ENCODE measurements around the gene GPR158. TPM values are rescaled to one million over a fixed set of nuclear protein-coding genes. Genes with fewer than 3 reads are reported as not detected.

Gene GPR158
- total and polyA plus RNA-seq, 9 of the 15 experiments (the other 6 are each of a cell fraction or from before 2014, with no cell fraction given), result 4.0 to 7.6 (median 5.0) TPM

DNA sequence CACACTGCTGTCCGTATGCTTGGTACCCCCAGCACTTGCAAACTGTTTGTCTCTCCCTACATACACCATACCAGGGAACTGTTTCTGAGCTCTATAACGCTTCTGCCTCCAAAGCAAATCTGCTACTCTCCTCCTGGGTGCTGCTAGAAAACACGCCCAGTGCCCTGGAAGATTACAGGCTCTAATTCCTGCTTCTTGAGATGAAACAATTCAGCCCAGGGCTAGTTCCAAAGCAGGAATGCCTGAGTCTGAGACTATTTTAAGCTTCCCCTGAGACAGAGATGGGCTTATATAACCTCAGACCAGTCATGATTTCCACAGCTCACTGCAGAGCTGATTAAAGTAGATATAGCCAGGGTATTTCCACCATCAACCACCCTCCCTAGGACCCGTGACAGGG is 327.1 kb downstream of the GPR158 start (continued):
- TF ChIP-seq, protein P1, sequence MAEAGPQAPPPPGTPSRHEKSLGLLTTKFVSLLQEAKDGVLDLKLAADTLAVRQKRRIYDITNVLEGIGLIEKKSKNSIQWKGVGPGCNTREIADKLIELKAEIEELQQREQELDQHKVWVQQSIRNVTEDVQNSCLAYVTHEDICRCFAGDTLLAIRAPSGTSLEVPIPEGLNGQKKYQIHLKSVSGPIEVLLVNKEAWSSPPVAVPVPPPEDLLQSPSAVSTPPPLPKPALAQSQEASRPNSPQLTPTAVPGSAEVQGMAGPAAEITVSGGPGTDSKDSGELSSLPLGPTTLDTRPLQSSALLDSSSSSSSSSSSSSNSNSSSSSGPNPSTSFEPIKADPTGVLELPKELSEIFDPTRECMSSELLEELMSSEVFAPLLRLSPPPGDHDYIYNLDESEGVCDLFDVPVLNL (CRISPR knock-in tag; IDR thresholded peaks at IDR 0.05; ENCODE audit: low read depth), result no peak
- no peak for TF ChIP-seq MYBL2 (IDR thresholded peaks at IDR 0.05; ENCODE audit: low read depth)
- no peak for TF ChIP-seq MYBL2 (CRISPR knock-in tag; IDR thresholded peaks at IDR 0.05; ENCODE audit: borderline replicate concordance)
- TF ChIP-seq GATA2 (CRISPR knock-in tag; IDR thresholded peaks at IDR 0.05), result no peak
- no peak for TF ChIP-seq PHTF2 (CRISPR knock-in tag; IDR thresholded peaks at IDR 0.05)

DNA sequence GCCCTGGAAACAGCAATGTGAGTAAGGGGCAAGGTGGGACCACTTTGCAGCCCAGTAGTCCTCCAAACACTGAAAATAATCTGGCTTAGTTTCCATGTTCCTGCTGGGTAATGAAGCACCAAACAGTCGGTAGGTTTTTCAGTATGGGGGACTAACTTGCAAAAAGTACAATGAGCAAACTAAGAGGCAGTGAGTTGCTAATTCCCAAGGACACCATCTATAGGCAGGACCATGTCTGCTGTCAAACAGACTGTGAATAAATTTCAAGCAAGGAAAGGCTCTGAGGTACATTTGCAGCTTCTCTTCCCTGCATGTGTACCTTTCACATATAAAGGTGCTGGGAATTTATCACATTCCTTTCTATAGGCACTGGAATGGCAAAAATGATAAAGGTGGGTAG is 327.7 kb downstream of the GPR158 start:
- no peaks in the 10 kb centered on the region for H3K9me1 ChIP-seq (ENCODE audit: control insufficient read depth, insufficient read depth, low read length)
- no peaks in the 10 kb centered on the region for H3K36me3 ChIP-seq (ENCODE audit: control insufficient read depth, insufficient read depth, low read length)
- in situ Hi-C loops (cut with MboI) (no loop called here), intact Hi-C loops (cut with micrococcal nuclease) (no loop called here)
- H3K9ac ChIP-seq (ENCODE audit: insufficient read depth in 1 of 2, low read depth in 2 of 2, low read length in 2 of 2), result no peak overlapping the region
- no peaks in the 10 kb centered on the region for H4K20me1 ChIP-seq (replicated peaks; ENCODE audit: control insufficient read depth, insufficient read depth, low read length)
- TF ChIP-seq ZNF717 (CRISPR knock-in tag; IDR thresholded peaks at IDR 0.05) (no peak), MBD2 (IDR thresholded peaks at IDR 0.05; ENCODE audit: borderline replicate concordance, low read depth) (no peak), SRSF3 (IDR thresholded peaks at IDR 0.05; ENCODE audit: insufficient read depth, low read length) (no peak), NFXL1 (CRISPR knock-in tag; IDR thresholded peaks at IDR 0.05) (no peak), TARDBP (IDR thresholded peaks at IDR 0.05) (no peak)
- TF ChIP-seq, protein P2, sequence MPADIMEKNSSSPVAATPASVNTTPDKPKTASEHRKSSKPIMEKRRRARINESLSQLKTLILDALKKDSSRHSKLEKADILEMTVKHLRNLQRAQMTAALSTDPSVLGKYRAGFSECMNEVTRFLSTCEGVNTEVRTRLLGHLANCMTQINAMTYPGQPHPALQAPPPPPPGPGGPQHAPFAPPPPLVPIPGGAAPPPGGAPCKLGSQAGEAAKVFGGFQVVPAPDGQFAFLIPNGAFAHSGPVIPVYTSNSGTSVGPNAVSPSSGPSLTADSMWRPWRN (IDR thresholded peaks at IDR 0.05; ENCODE audit: low read depth), result no peak
- no peak overlapping the region for H3K27ac ChIP-seq (ENCODE audit: extremely low read depth, low read depth, low read length)
- ATAC-seq, result no peak
- ChIA-PET POLR2A (no interaction called here), CTCF (ENCODE audit: low intra/inter-chr PET ratio) (no interaction called here)
- no peak for DNase-seq (ENCODE audit: extremely low read depth in 1 of 4, low spot score in 3 of 4)
- no TSS peak for BruUV-seq (replicated peaks)
- FAIRE-seq, result no peak
- H3K9me3 ChIP-seq (replicated peaks; ENCODE audit: control insufficient read depth, insufficient read depth, low read depth, low read length), result no peaks in the 10 kb centered on the region
- H3K4me2 ChIP-seq (ENCODE audit: insufficient read depth, low read length), result no peak overlapping the region
- no peak overlapping the region for H2AFZ ChIP-seq (ENCODE audit: low read depth, low read length)
- WGBS (ENCODE audit: insufficient coverage, low coverage, missing lambda C conversion rate), result 40% methylated on average over 1 of the region's 1 CpG
- no peak overlapping the region for H3K4me3 ChIP-seq
- H3K27me3 ChIP-seq (ENCODE audit: control insufficient read depth in 2 of 2, insufficient read depth in 2 of 2, low read length in 2 of 2), result no peaks in the 10 kb centered on the region
- no peaks in the 10 kb centered on the region for H3K79me2 ChIP-seq (ENCODE audit: control insufficient read depth, insufficient read depth, low read length)
- no peaks in the 10 kb centered on the region; a peak in 1 of 5 replicates for H3K4me1 ChIP-seq (replicated peaks in 1 of 2; ENCODE audit: control insufficient read depth in 2 of 2, insufficient read depth in 2 of 2, low read length in 2 of 2)
